BE2C (cell line): ENCODE results near the gene BATF.

Experiments used
- DNase-seq: peaks from one replicate; pipeline ENCODE4 v3.0.0-alpha.2; 2020
- H3K27me3 ChIP-seq: fragments of 250-450 bp; sonication (Bioruptor Pico); 2 replicates; pipeline ENCODE4 v1.5.1; 2020; ENCODE audit warnings: mild to moderate bottlenecking
- H3K36me3 ChIP-seq: fragments of 250-450 bp; sonication (Bioruptor Pico); 2 replicates; pipeline ENCODE4 v1.5.1; 2020; ENCODE audit warnings: mild to moderate bottlenecking
- H3K4me1 ChIP-seq: fragments of 250-450 bp; sonication (Bioruptor Pico); 2 replicates; pipeline ENCODE4 v1.5.1; 2020
- H3K4me3 ChIP-seq: 2 replicates; pipeline ENCODE4 v1.5.1; 2011; ENCODE audit warnings: low read depth, low read length
- H3K9me3 ChIP-seq: fragments of 250-450 bp; sonication (Bioruptor Pico); 2 replicates; pipeline ENCODE4 v1.5.1; 2020
- TF ChIP-seq, protein P1 (sequence below): IDR thresholded peaks from 2 replicates; pipeline ENCODE4 v1.5.1; 2012; ENCODE audit warnings: mild to moderate bottlenecking, low read depth, low read length

The BATF gene

GRCh38 chr14:75497191-75497590 is 25.1 kb upstream of the BATF start:
- no peaks in the 10 kb centered on the region for H3K9me3 ChIP-seq
- H3K4me1 ChIP-seq = no peaks in the 10 kb centered on the region
- TF ChIP-seq, protein P1, sequence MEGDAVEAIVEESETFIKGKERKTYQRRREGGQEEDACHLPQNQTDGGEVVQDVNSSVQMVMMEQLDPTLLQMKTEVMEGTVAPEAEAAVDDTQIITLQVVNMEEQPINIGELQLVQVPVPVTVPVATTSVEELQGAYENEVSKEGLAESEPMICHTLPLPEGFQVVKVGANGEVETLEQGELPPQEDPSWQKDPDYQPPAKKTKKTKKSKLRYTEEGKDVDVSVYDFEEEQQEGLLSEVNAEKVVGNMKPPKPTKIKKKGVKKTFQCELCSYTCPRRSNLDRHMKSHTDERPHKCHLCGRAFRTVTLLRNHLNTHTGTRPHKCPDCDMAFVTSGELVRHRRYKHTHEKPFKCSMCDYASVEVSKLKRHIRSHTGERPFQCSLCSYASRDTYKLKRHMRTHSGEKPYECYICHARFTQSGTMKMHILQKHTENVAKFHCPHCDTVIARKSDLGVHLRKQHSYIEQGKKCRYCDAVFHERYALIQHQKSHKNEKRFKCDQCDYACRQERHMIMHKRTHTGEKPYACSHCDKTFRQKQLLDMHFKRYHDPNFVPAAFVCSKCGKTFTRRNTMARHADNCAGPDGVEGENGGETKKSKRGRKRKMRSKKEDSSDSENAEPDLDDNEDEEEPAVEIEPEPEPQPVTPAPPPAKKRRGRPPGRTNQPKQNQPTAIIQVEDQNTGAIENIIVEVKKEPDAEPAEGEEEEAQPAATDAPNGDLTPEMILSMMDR = no peak
- no peak overlapping the region for H3K4me3 ChIP-seq
- no peaks in the 10 kb centered on the region for H3K27me3 ChIP-seq
- H3K36me3 ChIP-seq = no peaks in the 10 kb centered on the region
- no peak for DNase-seq

- Histone ChIP-seq H3K27me3 (no peaks in the 10 kb centered on the region), H3K4me3 (no peak overlapping the region), H3K36me3 (no peaks in the 10 kb centered on the region), H3K4me1 (no peaks in the 10 kb centered on the region), H3K9me3 (no peaks in the 10 kb centered on the region)
- TF ChIP-seq, protein P1 = no peak
- DNase-seq = no peak
Measured at GRCh38 chr14:75497701-75498100, 24.6 kb upstream of the BATF start.

- no peak for DNase-seq
- TF ChIP-seq, protein P1 = no peak
- H3K4me3 ChIP-seq = no peak overlapping the region
Measured at GRCh38 chr14:75499084-75499875, 23.0 kb upstream of the BATF start.

GRCh38 chr14:75501080-75501479 is 21.2 kb upstream of the BATF start:
- H3K4me3 ChIP-seq = no peak overlapping the region
- no peak for DNase-seq
- no peaks in the 10 kb centered on the region for H3K9me3 ChIP-seq
- TF ChIP-seq, protein P1 = no peak
- no peaks in the 10 kb centered on the region for H3K27me3 ChIP-seq
- H3K36me3 ChIP-seq = no peaks in the 10 kb centered on the region
- no peaks in the 10 kb centered on the region for H3K4me1 ChIP-seq

More at GRCh38 chr14:75499084-75499875, 23.0 kb upstream of the BATF start:
- H3K36me3 ChIP-seq = no peaks in the 10 kb centered on the region
- no peaks in the 10 kb centered on the region for H3K4me1 ChIP-seq
- no peaks in the 10 kb centered on the region for H3K27me3 ChIP-seq
- H3K9me3 ChIP-seq = no peaks in the 10 kb centered on the region

GRCh38 chr14:75504411-75504810 is 17.9 kb upstream of the BATF start:
- Histone ChIP-seq H3K4me1 (no peaks in the 10 kb centered on the region), H3K4me3 (no peak overlapping the region), H3K36me3 (no peaks in the 10 kb centered on the region), H3K27me3 (no peaks in the 10 kb centered on the region), H3K9me3 (no peaks in the 10 kb centered on the region)
- TF ChIP-seq, protein P1 = no peak
- DNase-seq = no peak

- H3K4me1 ChIP-seq = no peaks in the 10 kb centered on the region
- TF ChIP-seq, protein P1 = no peak
- H3K9me3 ChIP-seq = no peaks in the 10 kb centered on the region
- no peak overlapping the region for H3K4me3 ChIP-seq
- no peaks in the 10 kb centered on the region for H3K36me3 ChIP-seq
- DNase-seq = no peak
- no peaks in the 10 kb centered on the region for H3K27me3 ChIP-seq
Measured at GRCh38 chr14:75506930-75507329, 15.3 kb upstream of the BATF start.
